Psoas muscle (tissue), 8 donors: ENCODE results near the gene KICS2. TPM values are rescaled to one million over a fixed set of nuclear protein-coding genes. Genes with fewer than 3 reads are reported as not detected.
A peak's percentile ranks its signal among the peaks of the same experiment; 100 is the strongest.

Experiments used
- ATAC-seq, 4 donors: fragments of 200-7000 bp; cut with Tn5 transposase; one replicate each; pipeline ENCODE4 v1.9.1; 2020; ENCODE audit warnings: moderate library complexity in 3 of 4, mild to moderate bottlenecking in 2 of 4
- DNase-seq, 2 donors: peaks; one replicate each; pipeline ENCODE4 v3.0.0-alpha.2; 2020
- H3K27ac ChIP-seq: fragments of 200-600 bp; one replicate; pipeline ENCODE4 v1.8.0; 2022
- H3K27me3 ChIP-seq, 3 donors: fragments of 200-600 bp in 1 of 3; one replicate each; pipeline versions ENCODE4 v1.6.1 to v1.8.0; 2013 to 2022; ENCODE audit warnings: low read length in 2 of 3, mild to moderate bottlenecking in 2 of 3, moderate library complexity in 1 of 3; ENCODE audit not compliant: insufficient read depth in 3 of 3
- H3K36me3 ChIP-seq, 2 donors: fragments of 200-600 bp in 1 of 2; one replicate each; pipeline versions ENCODE4 v1.6.1 to v1.8.0; 2013 to 2022; ENCODE audit warnings: low read depth in 1 of 2, mild to moderate bottlenecking in 1 of 2, moderate library complexity in 1 of 2; ENCODE audit not compliant: insufficient read depth in 1 of 2
- H3K4me1 ChIP-seq: fragments of 200-600 bp; one replicate; pipeline ENCODE4 v1.8.0; 2022
- H3K4me3 ChIP-seq: fragments of 200-600 bp; one replicate; pipeline ENCODE4 v1.8.0; 2022; ENCODE audit warnings: mild to moderate bottlenecking
- H3K9me3 ChIP-seq: fragments of 200-600 bp; one replicate; pipeline ENCODE4 v1.8.0; 2022
- WGBS, 3 donors: extraction: QIAGEN DNeasy Blood & Tissue Kit; methylation state at CpG; one replicate each; pipeline versions ENCODE4 v1.1.6 to v1.1.7; 2013; 5-methylcytosine and 5-hydroxymethylcytosine counted together
- intact Hi-C, 2 donors: fragments of 100-400 bp; cut with DNase I; formaldehyde crosslinking; loops; one replicate each; pipeline versions ENCODE4 v1.11.0 to v1.14.2; 2022
- long read RNA-seq, 2 donors: library from polyadenylated mRNA; unstranded; transcript quantifications; one replicate each; pipeline ENCODE4 v2.0.0, GENCODE V29; 2021
- polyA plus RNA-seq, 3 donors: library from polyadenylated mRNA; stranded (reverse); fragments of 200-250 nt; gene quantifications; one replicate each; pipeline ENCODE4 v1.2.3, GENCODE V29; 2013
- total RNA-seq, 4 donors: library from RNA; stranded (reverse); fragmentation: NEBNext Ultra II Directional in 2 of 4; extraction: Animal tissue kit (Norgen Biotek cat#: 25700) in 2 of 4; gene quantifications; one replicate each; pipeline versions ENCODE4 v1.2.1 to v1.2.4, GENCODE V29; 2021 to 2023
- TF ChIP-seq, protein P1 (sequence below): fragments of 200-600 bp; IDR thresholded peaks from one replicate; pipeline ENCODE4 v1.8.0; 2022; ENCODE audit warnings: antibody characterized with exemption
- donor health status: healthy with polysubstance abuse.
- donor health status: DM: no; HTN: no; CAD: no; lungs with moderate emphysema.
- donor health status: Bipolar disorder and iron deficiency.
- donor health status: healthy.
- donor health status: DM: yes; HTN: yes; CAD: no.
- donor health status: DM: no; HTN: no; CAD: no.
- donor health status: DM: no; HTN: no; CAD: no.
- donor health status: DM: yes; HTN: yes; CAD: no.

The KICS2 gene
- total RNA-seq, result 10 to 100 TPM in 2 of 4 donors, 1 to 10 TPM in 2; 8.5 to 18.2 (median 10.3) TPM
- 1 to 10 TPM; 4.4 to 8.4 (median 4.8) TPM for polyA plus RNA-seq
- long read RNA-seq, donor 1, full-length matches to known transcripts, result 6 of 6 reads
- long read RNA-seq, donor 1, partial matches to known transcripts, result 0 of 6 reads
- long read RNA-seq, donor 1, other reads (novel, unspliced or antisense), result 0 of 6 reads
- long read RNA-seq, donor 2, full-length matches to known transcripts, result 5 of 5 reads
- long read RNA-seq, donor 2, partial matches to known transcripts, result 0 of 5 reads
- long read RNA-seq, donor 2, other reads (novel, unspliced or antisense), result 0 of 5 reads

DNA sequence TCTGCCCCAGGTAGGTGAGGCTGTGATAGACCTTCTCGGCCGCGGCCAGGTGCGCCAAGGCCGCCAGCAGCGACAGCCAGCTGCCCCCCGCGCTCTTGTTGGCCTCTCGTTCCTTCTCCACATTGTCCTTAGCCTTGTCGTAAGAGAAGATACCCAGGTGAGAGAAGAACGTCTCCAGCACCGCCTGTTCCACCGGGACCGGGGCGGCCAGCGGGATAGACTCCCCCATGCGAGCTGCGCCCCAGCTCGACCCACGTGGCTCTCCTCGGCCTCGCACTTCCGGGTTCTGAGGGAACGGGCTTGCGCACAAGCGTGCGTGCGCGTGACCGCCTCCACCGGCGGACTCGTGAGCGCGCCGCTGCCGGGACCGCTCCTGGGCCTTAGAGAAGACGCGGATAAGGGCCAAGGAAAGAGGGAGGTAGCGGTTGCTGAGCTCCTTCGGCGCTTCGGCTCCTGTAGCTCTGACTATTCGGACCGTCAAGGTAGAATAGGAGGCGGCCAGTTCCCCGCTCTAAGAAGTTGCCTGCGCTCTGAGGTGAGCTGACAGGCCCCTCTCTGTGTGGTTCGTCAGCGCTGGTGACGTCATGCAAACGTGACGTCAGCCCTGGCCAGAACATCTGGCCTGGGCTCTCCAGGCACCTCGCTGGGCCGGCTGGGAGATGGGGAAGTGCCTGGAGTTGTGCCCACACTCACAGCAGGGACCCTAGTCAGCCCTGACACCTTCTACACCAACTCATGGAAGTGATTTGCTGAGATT, at the start of gene KICS2:
Gene KICS2, minus strand, starts transcription at position 288 of the 757 bp plus-strand sequence. Its CDS starts 59 bp downstream, at position 229.
- H3K36me3 ChIP-seq, result no peaks in the 10 kb centered on the region
- TF ChIP-seq, protein P1, sequence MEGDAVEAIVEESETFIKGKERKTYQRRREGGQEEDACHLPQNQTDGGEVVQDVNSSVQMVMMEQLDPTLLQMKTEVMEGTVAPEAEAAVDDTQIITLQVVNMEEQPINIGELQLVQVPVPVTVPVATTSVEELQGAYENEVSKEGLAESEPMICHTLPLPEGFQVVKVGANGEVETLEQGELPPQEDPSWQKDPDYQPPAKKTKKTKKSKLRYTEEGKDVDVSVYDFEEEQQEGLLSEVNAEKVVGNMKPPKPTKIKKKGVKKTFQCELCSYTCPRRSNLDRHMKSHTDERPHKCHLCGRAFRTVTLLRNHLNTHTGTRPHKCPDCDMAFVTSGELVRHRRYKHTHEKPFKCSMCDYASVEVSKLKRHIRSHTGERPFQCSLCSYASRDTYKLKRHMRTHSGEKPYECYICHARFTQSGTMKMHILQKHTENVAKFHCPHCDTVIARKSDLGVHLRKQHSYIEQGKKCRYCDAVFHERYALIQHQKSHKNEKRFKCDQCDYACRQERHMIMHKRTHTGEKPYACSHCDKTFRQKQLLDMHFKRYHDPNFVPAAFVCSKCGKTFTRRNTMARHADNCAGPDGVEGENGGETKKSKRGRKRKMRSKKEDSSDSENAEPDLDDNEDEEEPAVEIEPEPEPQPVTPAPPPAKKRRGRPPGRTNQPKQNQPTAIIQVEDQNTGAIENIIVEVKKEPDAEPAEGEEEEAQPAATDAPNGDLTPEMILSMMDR, result no peak
- H3K27ac ChIP-seq, result peak within 1 kb of the TSS; percentile 97
- peak; percentile 95 to 97 for DNase-seq
- 0% methylated on average over 54 to 56 of the region's 56 CpGs for WGBS, 3 donors
- peaks cover 4% of the 10 kb centered on the region for H3K4me1 ChIP-seq
- no peaks in the 10 kb centered on the region for H3K9me3 ChIP-seq
- peak within 1 kb of the TSS; percentile 95 for H3K4me3 ChIP-seq
- H3K27me3 ChIP-seq, result no peaks in the 10 kb centered on the region
- peak; percentile 99 to 100 (median 100) for ATAC-seq
- intact Hi-C loops, result loop anchor here in 1 of 2 donors (10.0 kb wide), 1 partner anchor 183 kb away; the partner anchor contains the start of gene XPOT

DNA sequence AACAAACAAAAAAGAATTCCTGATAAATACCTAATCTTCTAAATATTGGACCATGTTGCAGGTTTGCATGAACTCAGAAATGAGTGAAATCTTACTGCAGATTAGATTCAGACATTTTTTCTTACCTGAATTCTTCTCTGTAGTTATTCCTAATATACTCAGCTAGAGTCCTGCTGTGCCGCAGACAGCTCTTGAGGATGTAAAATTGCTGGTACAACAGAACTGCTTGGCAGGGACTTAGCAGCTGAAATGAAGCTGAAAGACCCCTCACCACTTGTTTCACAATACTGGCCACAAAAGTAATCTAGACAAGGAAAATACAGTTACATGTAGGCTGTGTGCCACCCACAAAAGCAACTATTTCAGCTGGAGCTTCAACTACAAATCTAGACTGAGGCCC, 48.3 kb upstream of the KICS2 start:
- TF ChIP-seq, protein P1, result no peak
- Histone ChIP-seq H3K4me1 (no peaks in the 10 kb centered on the region), H3K27ac (no peak overlapping the region), H3K27me3 (no peaks in the 10 kb centered on the region), H3K36me3 (no peaks in the 10 kb centered on the region), H3K4me3 (no peak overlapping the region), H3K9me3 (no peaks in the 10 kb centered on the region)
- 87 to 89% (median 88%) methylated on average over 1 of the region's 1 CpG for WGBS, 3 donors
- DNase-seq (no peak), ATAC-seq (no peak)
- intact Hi-C loops, result no loop called here

DNA sequence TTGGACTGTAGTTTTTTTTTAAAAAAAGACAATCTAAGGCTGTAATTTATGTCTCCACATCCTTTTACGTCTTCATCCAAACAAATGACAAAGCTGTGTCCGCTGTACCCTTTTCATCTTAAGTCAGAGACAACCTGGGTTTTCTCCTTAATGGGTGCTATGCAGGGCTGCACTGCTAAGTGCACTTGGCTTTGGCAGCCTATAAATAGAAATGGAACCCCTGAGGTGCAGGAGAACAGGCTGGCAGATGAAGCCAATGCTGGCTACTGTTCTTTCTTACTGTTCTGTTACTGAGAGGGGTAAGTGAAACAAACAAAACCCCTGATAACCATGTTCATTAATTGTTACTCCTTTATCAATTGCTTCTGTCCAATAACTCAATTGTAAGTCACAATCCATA, 47.1 kb upstream of the KICS2 start:
- ATAC-seq (no peak), DNase-seq (no peak)
- Histone ChIP-seq H3K4me1 (no peaks in the 10 kb centered on the region), H3K4me3 (no peak overlapping the region), H3K9me3 (no peaks in the 10 kb centered on the region), H3K36me3 (no peaks in the 10 kb centered on the region), H3K27me3 (no peaks in the 10 kb centered on the region), H3K27ac (no peak overlapping the region)
- 64 to 93% (median 87%) methylated on average over 2 of the region's 2 CpGs for WGBS, 3 donors
- TF ChIP-seq, protein P1, result no peak
- intact Hi-C loops, result no loop called here

DNA sequence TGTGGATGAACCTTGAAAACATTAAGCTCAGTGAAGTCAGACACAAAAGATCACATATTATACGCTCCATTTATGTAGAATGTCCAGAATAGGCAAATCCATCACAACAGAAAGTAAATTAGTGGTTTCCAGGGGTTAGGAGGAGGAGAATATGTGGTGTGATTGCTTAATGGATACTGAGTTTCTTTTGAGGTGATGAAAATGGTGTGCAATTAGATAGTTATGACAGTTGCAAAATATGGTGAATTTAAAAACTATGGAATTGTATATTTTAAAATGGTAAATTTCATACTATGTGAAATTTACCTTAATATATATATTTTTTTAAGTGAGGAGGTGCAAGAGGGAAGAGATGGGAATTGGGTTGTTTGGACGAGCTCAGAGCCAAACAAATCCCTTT, 46.3 kb upstream of the KICS2 start:
- TF ChIP-seq, protein P1, result no peak
- Histone ChIP-seq H3K36me3 (no peaks in the 10 kb centered on the region), H3K4me3 (no peak overlapping the region), H3K4me1 (no peaks in the 10 kb centered on the region), H3K9me3 (no peaks in the 10 kb centered on the region), H3K27ac (no peak overlapping the region), H3K27me3 (no peaks in the 10 kb centered on the region)
- no peak for DNase-seq
- intact Hi-C loops, result no loop called here
- 0 to 52% (median 0%) methylated on average over 2 of the region's 2 CpGs for WGBS, 3 donors
- no peak for ATAC-seq
